Fibroblast of upper back skin (primary cell): ENCODE measurements around the gene FSTL3.
"Not testable (repeated sequence)": the region's sequence is repeated elsewhere in the genome, so short reads cannot be mapped to it uniquely, and the experiment has no call there.

Experiments used
- DNase-seq: peaks from one replicate; pipeline ENCODE4 v3.0.0-alpha.2; 2013

FSTL3 gene

DNA sequence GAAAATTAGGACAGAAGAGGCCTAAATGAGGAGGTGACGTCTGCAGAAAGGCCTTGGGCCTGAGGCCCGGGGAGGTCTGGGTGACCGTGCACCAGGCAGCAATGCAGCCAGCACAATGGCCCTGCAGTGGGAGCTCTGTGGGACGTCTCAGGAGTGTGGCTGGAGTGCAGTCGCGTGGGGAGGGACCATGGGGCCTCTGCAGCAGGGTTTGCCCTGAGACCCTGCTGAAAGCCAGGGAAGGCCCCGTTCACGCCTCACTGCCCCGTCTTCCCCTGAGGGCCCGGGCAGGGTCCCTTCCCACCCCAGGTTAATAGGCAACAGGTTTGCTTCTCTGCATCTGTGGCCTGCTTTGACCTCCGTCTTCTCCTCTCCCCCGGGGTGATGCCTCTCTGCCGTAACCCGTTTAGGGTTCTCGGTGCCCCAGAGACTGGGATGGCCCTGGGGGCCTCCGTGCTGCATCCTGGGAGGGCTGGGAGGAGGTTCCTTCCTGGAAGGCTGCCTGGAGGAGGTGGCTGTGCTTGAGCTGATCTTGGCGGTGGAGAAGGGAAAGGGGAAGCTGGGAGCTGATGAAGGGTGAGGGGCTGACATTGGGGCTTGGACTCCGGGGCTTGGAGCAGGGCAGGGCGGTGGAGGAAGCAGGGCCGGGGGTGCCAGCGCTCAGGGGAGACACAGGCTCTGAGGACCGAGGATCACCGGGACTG is 42.2 kb downstream of the FSTL3 start:
- no peak for DNase-seq

DNA sequence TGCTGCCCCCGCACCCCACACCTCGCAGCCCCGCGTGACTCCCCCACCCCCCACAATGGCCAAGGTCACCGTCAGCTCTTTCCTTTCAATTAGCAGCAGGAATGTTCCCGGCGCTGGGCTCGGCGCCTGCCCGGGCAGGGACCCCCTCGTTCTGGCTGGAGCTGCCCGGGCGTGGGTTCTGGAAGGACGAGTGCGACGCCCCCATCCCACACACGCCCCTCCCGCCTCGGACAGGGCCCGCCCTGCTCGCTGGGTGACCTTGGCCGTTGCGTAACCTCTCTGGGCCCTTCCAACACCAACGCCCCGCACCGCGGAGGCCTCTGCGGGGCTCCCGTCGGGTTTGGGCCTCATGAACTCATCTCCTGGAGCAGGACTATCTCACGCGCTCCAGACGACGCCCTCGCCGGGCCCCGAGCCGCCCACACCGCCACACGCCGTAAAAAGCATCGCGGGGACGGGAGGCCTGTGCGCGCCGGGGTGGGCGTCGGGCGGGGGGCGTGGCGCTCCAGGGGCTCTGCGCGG is 42.9 kb downstream of the FSTL3 start:
- DNase-seq: no peak

DNA sequence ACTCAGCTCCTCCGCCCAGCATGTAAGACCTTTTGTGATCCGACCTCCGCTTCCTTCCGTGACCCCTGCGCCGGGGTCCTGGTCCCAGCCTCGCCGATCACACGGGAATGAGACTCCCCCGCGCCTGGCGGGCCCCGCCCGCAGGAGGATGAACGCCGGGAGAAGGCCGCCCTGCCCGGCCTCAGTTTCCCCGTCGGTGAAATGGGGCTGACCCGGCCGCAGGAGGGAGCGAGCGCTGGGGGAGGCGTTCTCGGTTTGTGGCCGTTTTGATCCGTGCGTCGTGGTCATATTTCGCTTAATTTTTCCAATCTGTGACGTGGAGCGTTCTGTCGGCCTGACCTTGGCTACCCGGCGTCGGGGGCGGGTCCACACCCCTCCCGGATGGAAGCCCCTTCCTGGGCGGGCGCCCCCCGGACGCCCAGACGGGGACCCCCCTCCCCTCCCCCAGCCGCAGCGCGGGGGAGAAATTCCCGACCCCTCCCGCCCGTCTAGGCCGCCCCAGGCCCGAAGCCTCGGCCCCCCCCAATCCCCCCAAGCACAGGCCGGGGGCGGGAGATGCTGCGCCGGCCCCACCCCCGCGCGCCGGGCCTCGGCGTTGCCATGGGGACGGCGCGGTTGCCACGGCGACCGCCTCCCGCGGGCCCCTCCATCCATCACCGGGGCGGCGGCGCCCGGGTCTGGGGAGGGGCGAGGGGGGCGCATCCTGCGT is 43.6 kb downstream of the FSTL3 start:
- no peak for DNase-seq

DNA sequence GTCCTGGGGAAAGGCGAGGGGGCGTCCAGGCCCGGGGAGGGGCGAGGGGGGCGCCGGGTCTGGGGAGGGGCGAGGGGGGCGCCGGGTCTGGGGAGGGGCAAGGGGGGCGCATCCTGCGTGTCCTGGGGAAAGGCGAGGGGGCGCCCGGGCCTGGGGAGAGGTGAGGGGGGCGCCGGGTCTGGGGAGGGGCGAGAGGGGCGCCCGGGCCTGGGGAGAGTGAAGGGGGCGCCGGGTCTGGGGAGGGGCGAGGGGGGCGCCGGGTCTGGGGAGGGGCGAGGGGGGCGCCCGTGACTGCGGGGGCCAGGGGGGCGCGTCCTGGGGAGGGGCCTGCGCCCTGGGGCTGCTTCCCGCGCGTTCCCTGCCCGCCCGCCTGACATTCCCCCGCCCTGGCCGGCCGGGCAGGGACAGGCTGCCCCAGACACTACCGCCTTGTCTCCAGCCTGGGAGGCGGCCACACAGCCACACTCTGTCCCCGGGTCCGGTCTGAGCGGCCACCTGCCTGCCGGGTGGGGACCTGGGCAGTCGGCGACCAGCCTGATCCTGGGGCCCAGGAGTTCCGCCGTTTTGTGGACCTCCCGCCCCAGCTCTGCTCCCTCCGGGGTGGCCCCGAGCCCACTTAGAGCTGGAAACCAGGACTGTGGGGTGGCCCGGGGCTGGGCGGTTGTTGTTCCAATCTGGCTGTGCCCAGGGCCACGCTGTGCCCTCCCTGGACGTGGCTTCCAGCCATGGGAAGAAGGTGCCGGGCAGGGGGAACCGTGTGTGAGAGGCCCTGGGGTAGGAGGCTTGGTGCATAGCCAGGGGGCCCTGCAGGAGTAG is 44.4 kb downstream of the FSTL3 start:
- DNase-seq: no peak

DNA sequence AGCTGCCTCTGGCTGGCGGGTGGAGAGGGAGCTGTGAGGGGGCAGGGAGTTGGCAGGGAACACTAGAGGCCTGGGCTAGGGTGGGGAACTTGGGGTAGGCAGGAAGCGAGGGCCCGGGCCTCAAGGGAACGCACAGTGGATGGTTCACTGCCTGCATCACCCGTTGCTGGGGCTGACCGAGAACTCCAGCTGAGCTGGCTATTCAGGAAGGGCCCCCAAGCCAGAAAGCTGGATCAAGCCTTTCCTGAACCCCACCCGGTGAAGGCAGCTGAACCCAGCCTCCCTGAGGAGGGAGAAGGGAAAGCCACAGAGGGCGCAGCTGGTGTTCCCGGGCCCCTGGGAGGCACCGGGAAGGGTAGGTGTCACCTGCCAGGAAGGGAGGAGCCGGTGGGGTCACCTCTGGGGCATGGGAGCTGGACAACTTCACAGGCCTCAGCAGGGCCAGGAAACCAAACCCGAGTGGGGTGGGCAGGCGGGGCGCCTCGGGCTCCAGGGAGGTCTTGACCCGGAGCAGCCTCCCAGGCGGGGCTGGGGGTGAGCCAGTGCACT is 46.4 kb downstream of the FSTL3 start:
- DNase-seq: no peak

GRCh38 chr19:723247-723646 is 47.1 kb downstream of the FSTL3 start:
- DNase-seq: no peak

GRCh38 chr19:723714-724113 is 47.5 kb downstream of the FSTL3 start:
- no peak for DNase-seq

DNA sequence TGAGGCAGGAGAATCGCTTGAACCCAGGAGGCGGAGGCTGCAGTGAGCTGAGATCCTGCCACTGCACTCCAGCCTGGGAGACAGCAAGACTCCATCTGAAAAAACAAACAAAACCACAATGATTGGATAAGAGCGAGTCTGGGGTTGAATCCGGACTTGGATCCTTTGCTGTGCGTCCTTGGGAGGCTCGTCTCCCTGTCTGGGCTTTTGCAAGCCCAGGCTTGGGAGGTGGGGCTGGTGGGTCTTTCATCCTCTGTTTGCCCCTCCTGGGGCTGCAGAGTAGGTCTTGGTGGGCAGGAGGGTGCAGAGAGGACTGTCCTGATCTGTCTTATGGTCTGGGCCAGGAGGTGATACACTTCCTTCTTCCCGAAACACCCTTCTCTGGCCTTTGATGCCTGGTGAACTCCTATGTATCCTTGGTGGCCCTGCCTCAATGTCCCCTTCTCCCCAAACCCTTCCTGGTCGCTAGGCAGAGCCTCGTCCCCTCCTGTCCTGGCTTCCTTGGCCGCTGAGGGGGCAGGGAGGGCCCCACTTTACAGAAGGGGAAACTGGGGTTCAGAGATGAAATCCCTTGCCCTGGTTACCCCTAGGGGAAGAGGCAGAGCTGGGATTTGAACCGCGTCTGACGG is 49.4 kb downstream of the FSTL3 start:
- no peak for DNase-seq

GRCh38 chr19:726993-727956 is 51.1 kb downstream of the FSTL3 start:
- DNase-seq: no peak

- DNase-seq: no peak
Observed at GRCh38 chr19:728011-728410, 51.8 kb downstream of the FSTL3 start.

DNA sequence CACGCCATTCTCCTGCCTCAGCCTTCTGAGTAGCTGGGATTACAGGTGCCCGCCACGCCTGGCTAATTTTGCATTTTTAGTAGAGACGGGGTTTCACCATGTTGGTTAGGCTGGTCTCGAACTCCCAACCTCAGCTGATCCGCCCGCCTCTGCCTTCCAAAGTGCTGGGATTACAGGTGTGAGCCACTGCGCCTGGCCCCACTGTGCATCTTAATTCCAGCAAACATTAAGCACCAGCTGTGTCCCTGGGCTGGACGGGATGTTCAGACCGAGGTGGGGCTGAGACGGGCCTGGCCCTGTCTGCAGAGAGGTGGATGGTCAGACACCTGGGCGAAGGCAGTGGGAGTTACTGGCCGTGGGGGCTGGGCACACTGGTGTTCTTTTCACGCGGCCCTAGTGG is 53.4 kb downstream of the FSTL3 start:
- DNase-seq: not testable (repeated sequence)

DNA sequence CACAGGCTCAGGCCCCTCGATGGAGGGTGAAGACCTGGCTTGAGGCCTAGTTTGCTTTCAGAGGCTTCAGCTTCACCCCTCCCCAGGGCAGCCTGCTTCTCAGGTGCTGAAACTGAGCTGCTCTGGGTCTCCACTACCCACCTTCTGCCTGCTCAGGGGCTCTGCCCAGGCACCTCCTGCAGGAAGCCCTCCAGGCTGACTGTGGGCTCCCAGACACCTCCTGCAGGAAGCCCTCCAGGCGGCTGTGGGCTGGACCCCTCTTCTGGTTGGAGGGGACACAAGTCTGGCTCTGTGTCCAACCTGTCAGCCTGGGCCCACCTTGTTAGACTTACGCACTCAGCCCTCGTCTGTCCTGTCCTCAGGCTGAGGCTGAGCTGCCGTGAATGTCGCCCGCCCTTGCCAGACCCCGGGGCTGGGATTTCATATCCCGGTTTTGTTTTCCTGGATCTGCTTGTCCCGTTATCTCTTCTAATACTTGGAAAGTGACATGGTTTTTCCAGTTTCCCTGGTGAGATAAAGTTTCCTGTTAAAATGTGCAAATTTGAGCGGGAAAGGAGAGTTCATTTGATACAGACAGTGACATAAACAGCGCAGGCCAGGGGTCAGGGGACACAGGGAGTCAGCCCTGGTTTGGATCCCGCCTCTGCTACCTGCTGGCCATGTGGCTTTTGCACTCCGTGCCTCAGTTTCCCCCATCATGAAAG is 53.9 kb downstream of the FSTL3 start:
- no peak for DNase-seq

GRCh38 chr19:731000-731399 is 54.8 kb downstream of the FSTL3 start:
- DNase-seq: no peak

DNA sequence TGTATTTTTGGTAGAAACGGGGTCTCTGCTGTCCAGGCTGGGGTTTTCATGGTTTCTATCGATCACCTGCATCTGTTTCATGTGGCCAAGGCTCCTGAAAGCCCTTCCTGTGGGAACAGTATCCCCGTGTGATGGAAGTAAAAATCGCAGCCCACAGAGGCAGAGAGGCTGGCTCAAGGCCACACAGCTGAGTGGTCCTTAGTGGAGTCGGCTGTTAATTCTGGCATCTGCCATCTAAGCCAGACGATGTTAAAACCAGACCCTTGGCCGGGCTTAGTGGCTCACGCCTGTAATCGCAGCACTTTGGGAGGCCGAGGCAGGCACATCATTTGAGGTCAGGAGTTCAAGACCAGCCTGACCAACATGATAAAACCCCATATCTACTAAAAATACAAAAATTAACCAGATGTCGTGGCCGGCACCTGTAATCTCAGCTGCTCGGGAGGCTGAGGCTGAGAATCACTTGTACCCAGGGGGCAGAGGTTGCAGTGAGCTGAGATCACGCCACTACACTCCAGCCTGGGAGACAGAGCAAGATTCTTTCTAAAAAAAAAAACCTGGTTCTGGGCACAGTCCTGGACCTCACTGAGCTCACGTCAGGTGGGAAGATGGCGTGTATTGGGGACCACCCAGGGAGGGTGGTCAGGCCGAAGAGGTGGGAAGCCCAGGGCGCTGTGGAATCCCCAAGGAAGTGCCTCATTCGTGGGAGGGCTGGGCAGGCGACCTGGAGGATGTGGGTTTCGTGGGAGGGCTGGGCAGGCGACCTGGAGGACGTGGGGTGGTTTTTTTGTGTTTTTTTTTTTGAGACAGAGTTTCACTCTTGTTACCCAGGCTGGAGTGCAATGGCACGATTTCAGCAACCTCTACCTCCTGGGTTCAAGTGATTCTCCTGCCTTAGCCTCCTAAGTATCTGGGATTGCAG is 56.2 kb downstream of the FSTL3 start:
- no peak for DNase-seq
